Neutrophil (primary cell): ENCODE measurements around the gene PDCD1LG2.
A peak's percentile ranks its signal among the peaks of the same experiment; 100 is the strongest.

Source experiments
- H3K27ac ChIP-seq: fragments of 200-600 bp; sonication (generic); 2 replicates; pipeline ENCODE4 v1.5.1; 2016; ENCODE audit warnings: mild to moderate bottlenecking, moderate library complexity
- H3K27me3 ChIP-seq: fragments of 200-600 bp; sonication (generic); 2 replicates; pipeline ENCODE4 v1.6.0; 2016; ENCODE audit warnings: mild to moderate bottlenecking
- H3K36me3 ChIP-seq: fragments of 200-600 bp; sonication (generic); 2 replicates; pipeline ENCODE4 v1.5.1; 2017
- H3K4me1 ChIP-seq, 2 experiments: fragments of 200-600 bp in 1 of 2; sonication (generic) in 1 of 2; 1 replicate in 1 of 2; 2 replicates in 1 of 2; pipeline versions ENCODE4 v1.5.1 to v1.6.1; 2013 to 2016; ENCODE audit warnings: low read depth in 1 of 2, low read length in 1 of 2, mild to moderate bottlenecking in 1 of 2, moderate library complexity in 1 of 2; ENCODE audit not compliant: control insufficient read depth in 1 of 2, insufficient read depth in 1 of 2
- H3K4me3 ChIP-seq, 2 experiments: fragments of 200-600 bp in 1 of 2; sonication (generic) in 1 of 2; 1 replicate in 1 of 2; 2 replicates in 1 of 2; pipeline ENCODE4 v1.5.1; 2013 to 2016; ENCODE audit warnings: low read depth in 1 of 2, low read length in 1 of 2, mild to moderate bottlenecking in 1 of 2, moderate library complexity in 1 of 2
- H3K9me3 ChIP-seq: fragments of 200-600 bp; sonication (generic); 2 replicates; pipeline ENCODE4 v1.5.1; 2016
- CTCF ChIP-seq: fragments of 200-600 bp; sonication (generic); IDR thresholded peaks from 2 replicates; pipeline ENCODE4 v1.5.1; 2016; ENCODE audit warnings: antibody characterized with exemption

Gene PDCD1LG2

DNA sequence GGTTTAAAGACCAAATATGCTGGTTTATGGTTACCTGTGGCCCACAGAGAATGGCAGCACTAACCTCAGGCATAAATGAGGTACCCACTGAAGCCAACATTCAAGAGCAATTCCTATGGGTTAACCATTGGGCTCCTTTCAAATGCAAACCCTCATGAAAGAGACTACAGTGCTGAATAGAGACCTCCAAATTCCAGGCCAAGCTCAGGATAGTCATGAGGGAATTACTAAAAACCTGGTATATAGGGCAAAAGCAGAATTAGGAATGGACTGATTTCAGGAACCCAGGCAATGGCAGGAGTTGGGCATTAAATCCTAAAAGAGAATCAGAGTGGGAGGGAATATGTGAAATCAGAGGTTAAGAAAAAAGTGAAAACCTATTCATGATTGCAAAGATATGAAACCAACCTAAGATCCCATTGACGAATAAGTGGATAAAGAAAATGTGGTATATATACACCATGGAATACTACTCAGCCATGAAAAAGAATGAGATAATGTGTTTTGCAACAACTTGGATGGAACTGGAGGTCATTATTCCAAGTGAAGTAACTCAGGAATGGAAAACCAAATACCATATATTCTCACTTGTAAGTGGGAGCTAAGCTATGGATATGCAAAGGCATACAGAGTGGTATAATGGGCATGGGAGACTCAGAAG lies 51.6 kb downstream of the PDCD1LG2 start:
- Histone ChIP-seq H3K27ac (no peak overlapping the region), H3K4me3 (no peak overlapping the region), H3K36me3 (no peaks in the 10 kb centered on the region), H3K4me1 (peaks cover 61 to 63% of the 10 kb centered on the region in 2 experiments), H3K27me3 (no peaks in the 10 kb centered on the region), H3K9me3 (no peaks in the 10 kb centered on the region)
- TF ChIP-seq CTCF, result no peak

DNA sequence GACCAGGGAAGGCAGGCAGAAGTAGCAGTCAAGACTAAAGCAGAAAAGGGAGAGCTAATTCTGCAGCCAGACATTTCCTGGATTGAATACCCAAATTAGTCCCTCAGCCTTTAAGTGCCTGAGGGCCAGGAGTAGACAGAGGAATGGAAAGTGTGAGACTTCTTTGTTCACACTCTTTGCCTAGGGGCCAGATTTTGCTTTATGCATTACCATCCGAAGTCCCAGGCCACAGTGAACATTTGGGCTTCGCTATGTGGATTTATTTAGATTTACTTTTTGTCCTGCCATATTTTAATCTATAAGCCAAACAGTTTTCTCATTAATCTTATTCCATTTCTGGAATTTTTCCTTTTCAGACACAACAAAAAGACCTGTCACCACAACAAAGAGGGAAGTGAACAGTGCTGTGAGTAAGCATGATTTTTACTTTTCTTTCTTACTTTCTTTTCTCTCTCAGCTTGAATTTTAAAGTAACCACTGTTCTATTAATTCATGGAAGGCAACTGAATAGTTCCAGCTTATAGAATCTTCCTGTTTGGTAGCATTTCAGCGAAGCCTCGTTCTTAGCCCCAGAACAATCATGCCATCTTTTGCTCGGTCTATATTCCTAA lies 52.6 kb downstream of the PDCD1LG2 start:
- no peaks in the 10 kb centered on the region for H3K27me3 ChIP-seq
- H3K4me1 ChIP-seq, result peaks cover 58 to 60% of the 10 kb centered on the region in 2 experiments
- no peaks in the 10 kb centered on the region for H3K36me3 ChIP-seq
- peak overlapping the region; percentile 52 for H3K27ac ChIP-seq
- TF ChIP-seq CTCF, result no peak
- H3K4me3 ChIP-seq, result no peak overlapping the region
- no peaks in the 10 kb centered on the region for H3K9me3 ChIP-seq

- no peak overlapping the region for H3K4me3 ChIP-seq
- H3K9me3 ChIP-seq, result no peaks in the 10 kb centered on the region
- H3K4me1 ChIP-seq, result peaks cover 53 to 55% of the 10 kb centered on the region in 2 experiments
- no peak for TF ChIP-seq CTCF
- peak overlapping the region; percentile 52 for H3K27ac ChIP-seq
- no peaks in the 10 kb centered on the region for H3K27me3 ChIP-seq
- H3K36me3 ChIP-seq, result no peaks in the 10 kb centered on the region
These were observed 53.1 kb downstream of the PDCD1LG2 start for GRCh38 chr9:5563417-5563815.

DNA sequence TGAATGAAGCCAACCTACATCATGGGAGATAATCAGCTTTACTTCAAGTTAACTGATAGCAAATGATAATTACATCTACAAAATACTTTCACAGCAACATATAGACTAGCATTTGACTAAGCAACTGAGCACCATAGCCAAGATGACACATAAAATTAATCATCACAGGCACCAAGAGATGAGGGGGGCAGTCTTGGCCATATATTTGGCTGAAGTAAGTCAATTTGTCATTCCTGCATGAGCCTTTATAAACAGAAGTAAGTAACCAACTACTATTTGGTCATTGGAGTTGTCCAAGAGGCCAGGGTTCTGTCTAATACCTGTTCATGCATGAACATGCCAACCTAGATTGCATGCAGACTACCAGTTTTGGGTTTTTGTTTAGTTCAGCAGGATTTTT lies 53.6 kb downstream of the PDCD1LG2 start:
- H3K36me3 ChIP-seq, result no peaks in the 10 kb centered on the region
- TF ChIP-seq CTCF, result no peak

DNA sequence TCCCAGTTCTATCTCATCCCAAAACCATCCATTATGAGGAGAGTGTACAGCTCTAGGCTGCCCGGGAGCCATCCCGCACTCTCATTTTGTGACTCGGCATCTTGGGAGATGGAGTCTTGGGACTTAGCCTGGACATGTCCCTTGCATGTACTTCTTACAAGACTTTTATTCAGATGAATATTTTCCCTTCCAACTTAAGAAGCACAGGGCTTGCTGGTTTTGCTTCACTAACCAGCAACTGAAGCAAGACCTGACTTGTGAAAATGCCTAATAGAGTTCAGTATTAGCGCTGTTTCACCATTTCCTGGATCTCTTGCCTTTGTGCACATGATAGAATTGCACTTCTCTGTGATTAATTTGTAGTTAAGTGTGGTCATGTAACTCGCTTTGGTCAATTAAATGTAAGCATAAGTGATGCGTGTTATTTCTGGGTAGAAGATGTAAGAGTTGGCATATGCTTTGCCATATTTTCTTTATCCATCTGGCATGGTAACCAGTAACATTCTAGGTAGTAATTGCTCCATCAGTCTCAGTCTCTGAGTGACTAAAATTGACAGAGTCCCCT lies 55.8 kb downstream of the PDCD1LG2 start:
- H3K36me3 ChIP-seq, result no peaks in the 10 kb centered on the region
- TF ChIP-seq CTCF, result no peak
- H3K27me3 ChIP-seq, result no peaks in the 10 kb centered on the region
- H3K4me3 ChIP-seq, result no peak overlapping the region
- no peaks in the 10 kb centered on the region for H3K9me3 ChIP-seq
- H3K27ac ChIP-seq, result peak overlapping the region; percentile 63
- peaks cover 33 to 36% of the 10 kb centered on the region in 2 experiments for H3K4me1 ChIP-seq

More for the DNA sequence above, 53.6 kb downstream of the PDCD1LG2 start:
- Histone ChIP-seq H3K27me3 (no peaks in the 10 kb centered on the region), H3K9me3 (no peaks in the 10 kb centered on the region), H3K27ac (peak overlapping the region; percentile 52), H3K4me1 (peaks cover 48 to 51% of the 10 kb centered on the region in 2 experiments), H3K4me3 (no peak overlapping the region)
